Liver (tissue), 9 donors: ENCODE results near the gene GPR18. TPM values are rescaled to one million over a fixed set of nuclear protein-coding genes. Genes with fewer than 3 reads are reported as not detected.

Source experiments
- DNase-seq: peaks from one replicate; pipeline ENCODE4 v3.0.0-alpha.2; 2017; ENCODE audit warnings: low spot score
- H3K27ac ChIP-seq, 2 donors: one replicate each; pipeline ENCODE4 v1.7.0; 2013; ENCODE audit warnings: inconsistent platforms in 2 of 2, low read length in 2 of 2, control low read depth in 1 of 2, low read depth in 1 of 2, mild to moderate bottlenecking in 1 of 2
- H3K27me3 ChIP-seq, 4 donors: one replicate each; pipeline versions ENCODE4 v1.6.1 to v1.7.0; 2013; ENCODE audit warnings: low read length in 3 of 4, inconsistent platforms in 1 of 4, mild to moderate bottlenecking in 1 of 4, moderate library complexity in 1 of 4; ENCODE audit not compliant: control insufficient read depth in 4 of 4, insufficient read depth in 4 of 4
- H3K36me3 ChIP-seq, 4 donors: one replicate each; pipeline versions ENCODE4 v1.6.1 to v1.7.0; 2013; ENCODE audit warnings: low read length in 3 of 4, mild to moderate bottlenecking in 3 of 4, low read depth in 1 of 4, moderate library complexity in 1 of 4; ENCODE audit not compliant: control insufficient read depth in 4 of 4, insufficient read depth in 3 of 4
- H3K4me1 ChIP-seq, 4 donors: one replicate each; pipeline versions ENCODE4 v1.6.1 to v1.7.0; 2013; ENCODE audit warnings: low read length in 3 of 4, mild to moderate bottlenecking in 3 of 4, moderate library complexity in 1 of 4; ENCODE audit not compliant: control insufficient read depth in 4 of 4, insufficient read depth in 4 of 4
- H3K4me3 ChIP-seq, 3 donors: one replicate each; pipeline versions ENCODE4 v1.6.1 to v1.7.0; 2013; ENCODE audit warnings: low read length in 3 of 3, control low read depth in 1 of 3, low read depth in 1 of 3, mild to moderate bottlenecking in 1 of 3
- H3K9ac ChIP-seq, 2 donors: one replicate each; pipeline ENCODE4 v1.7.0; 2013; ENCODE audit warnings: low read length in 2 of 2, mild to moderate bottlenecking in 2 of 2, moderate library complexity in 2 of 2, control low read depth in 1 of 2, low read depth in 1 of 2
- H3K9me3 ChIP-seq, 4 donors: one replicate each; pipeline versions ENCODE4 v1.6.1 to v1.7.0; 2013; ENCODE audit warnings: low read length in 3 of 4; ENCODE audit not compliant: control insufficient read depth in 4 of 4
- ATF3 ChIP-seq: IDR thresholded peaks from 2 replicates; pipeline ENCODE4 v1.6.1; 2016; ENCODE audit warnings: antibody characterized with exemption
- EGR1 ChIP-seq, 2 donors: IDR thresholded peaks; 2 replicates each; pipeline ENCODE4 v1.6.1; 2016 to 2018; ENCODE audit warnings: antibody characterized with exemption in 2 of 2, low read depth in 2 of 2
- FOXA1 ChIP-seq: IDR thresholded peaks from 2 replicates; pipeline ENCODE4 v1.6.1; 2016; ENCODE audit warnings: antibody characterized with exemption
- FOXA2 ChIP-seq: IDR thresholded peaks from 2 replicates; pipeline ENCODE4 v1.6.1; 2016; ENCODE audit warnings: antibody characterized with exemption
- GABPA ChIP-seq, 2 donors: IDR thresholded peaks in 1 of 2; conservative IDR thresholded peaks in 1 of 2; 2 replicates each; pipeline ENCODE4 v1.6.1; 2016; ENCODE audit warnings: antibody characterized with exemption in 2 of 2, mild to moderate bottlenecking in 1 of 2, moderate library complexity in 1 of 2
- HNF4A ChIP-seq, 2 donors: conservative IDR thresholded peaks; 2 replicates each; pipeline ENCODE4 v1.6.1; 2016; ENCODE audit warnings: antibody characterized with exemption in 2 of 2, mild to moderate bottlenecking in 2 of 2
- HNF4G ChIP-seq: IDR thresholded peaks from 2 replicates; pipeline ENCODE4 v1.6.1; 2016; ENCODE audit warnings: antibody characterized with exemption
- MAX ChIP-seq: IDR thresholded peaks from 2 replicates; pipeline ENCODE4 v1.6.1; 2016; ENCODE audit warnings: antibody characterized with exemption
- RAD21 ChIP-seq, 2 donors: IDR thresholded peaks; 2 replicates each; pipeline ENCODE4 v1.6.1; 2016; ENCODE audit warnings: antibody characterized with exemption in 2 of 2, mild to moderate bottlenecking in 2 of 2
- SP1 ChIP-seq: IDR thresholded peaks from 2 replicates; pipeline ENCODE4 v1.6.1; 2018; ENCODE audit warnings: antibody characterized with exemption, mild to moderate bottlenecking
- TAF1 ChIP-seq: conservative IDR thresholded peaks from 2 replicates; pipeline ENCODE4 v1.6.1; 2016; ENCODE audit warnings: antibody characterized with exemption, mild to moderate bottlenecking
- ZBTB33 ChIP-seq: IDR thresholded peaks from 2 replicates; pipeline ENCODE4 v1.6.1; 2016; ENCODE audit warnings: antibody characterized with exemption
- WGBS: extraction: QIAGEN DNeasy Blood & Tissue Kit; methylation state at CpG from one replicate; pipeline ENCODE4 v1.1.7; 2013; 5-methylcytosine and 5-hydroxymethylcytosine counted together
- polyA plus RNA-seq, 2 donors: library from polyadenylated mRNA; stranded (reverse) in 1 of 2; unstranded in 1 of 2; fragments of 200-250 nt in 1 of 2; fragments of >200 nt in 1 of 2; fragmentation: Nextera tagmentation in 1 of 2; extraction: Ambion mirVana in 1 of 2; gene quantifications; one replicate each; pipeline versions ENCODE4 v1.2.1 to v1.2.3, GENCODE V29; 2013 to 2015
- total RNA-seq, 2 donors: library from RNA; depleted of rRNA; stranded (reverse); fragments of >200 nt; gene quantifications; one replicate each; pipeline ENCODE4 v1.2.3, GENCODE V29; 2014
- donor health status: healthy.
- donor health status: healthy.
- donor health status: healthy.
- donor health status: healthy.
- donor health status: healthy.

The GPR18 gene
- total and polyA plus RNA-seq, 4 donors: 0.13 to 1.0 (median 0.41) TPM

- no peak for TF ChIP-seq ZBTB33
These were observed 16.9 kb upstream of the GPR18 start (continued) for GRCh38 chr13:99275093-99275469.

GRCh38 chr13:99273128-99273527 lies 14.9 kb upstream of the GPR18 start:
- 96% methylated on average over 2 of the region's 2 CpGs for WGBS
- Histone ChIP-seq H3K9me3 (peaks cover 0 to 3% (median 0%) of the 10 kb centered on the region in 4 donors), H3K9ac (no peak overlapping the region), H3K36me3 (peaks cover 0 to 2% (median under 1%) of the 10 kb centered on the region in 4 donors), H3K4me1 (peaks cover 0 to 11% (median 3%) of the 10 kb centered on the region in 4 donors), H3K27ac (no peak overlapping the region), H3K4me3 (no peak overlapping the region), H3K27me3 (no peaks in the 10 kb centered on the region)
- TF ChIP-seq FOXA2 (no peak), ATF3 (no peak), TAF1 (no peak)
- DNase-seq: no peak

GRCh38 chr13:99272481-99272880 lies 14.3 kb upstream of the GPR18 start:
- peaks cover 0 to 4% (median 2%) of the 10 kb centered on the region in 4 donors for H3K4me1 ChIP-seq
- peaks cover 0 to 4% (median 3%) of the 10 kb centered on the region in 4 donors for H3K36me3 ChIP-seq
- H3K9ac ChIP-seq: no peak overlapping the region
- H3K27ac ChIP-seq: no peak overlapping the region
- no peak for TF ChIP-seq GABPA (IDR thresholded peaks at IDR 0.05 in 1 of 2, conservative IDR thresholded peaks at IDR 0.05 in 1 of 2)
- TF ChIP-seq FOXA2: no peak
- no peak for TF ChIP-seq HNF4G
- TF ChIP-seq MAX: no peak
- TF ChIP-seq SP1: no peak
- TF ChIP-seq HNF4A (conservative IDR thresholded peaks at IDR 0.05): no peak
- no peak for TF ChIP-seq FOXA1
- no peak for TF ChIP-seq TAF1
- TF ChIP-seq EGR1 (IDR thresholded peaks at IDR 0.05; ENCODE audit: low read depth in 2 of 2): no peak
- H3K27me3 ChIP-seq: no peaks in the 10 kb centered on the region
- peaks cover 0 to 3% (median 0%) of the 10 kb centered on the region in 4 donors for H3K9me3 ChIP-seq
- DNase-seq: no peak
- 98% methylated on average over 2 of the region's 2 CpGs for WGBS
- H3K4me3 ChIP-seq: no peak overlapping the region

- Histone ChIP-seq H3K27me3 (no peaks in the 10 kb centered on the region), H3K4me3 (no peak overlapping the region), H3K9me3 (peaks cover 0 to 3% (median 0%) of the 10 kb centered on the region in 4 donors), H3K27ac (no peak overlapping the region), H3K36me3 (peaks cover 0 to 4% (median 3%) of the 10 kb centered on the region in 4 donors), H3K9ac (no peak overlapping the region), H3K4me1 (no peaks in the 10 kb centered on the region)
- TF ChIP-seq MAX (no peak), RAD21 (IDR thresholded peaks at IDR 0.05) (no peak)
- WGBS: 87% methylated on average over 3 of the region's 3 CpGs
- no peak for DNase-seq
These were observed 13.1 kb upstream of the GPR18 start for GRCh38 chr13:99271249-99271648.
